A673 (cell line): Measurements from ENCODE around the gene APOA1. TPM values are rescaled to one million over a fixed set of nuclear protein-coding genes. Genes with fewer than 3 reads are reported as not detected.

ENCODE experiments used
- BruUV-seq: library from RNA; stranded (reverse); fragments of 400-500 nt; replicated peaks from 2 replicates; lab custom pipeline; 2021; lab: Mats Ljungman, UMichigan
- CTCF ChIA-PET: fragments of 300-600 bp; sonication (Branson Sonifier 250); formaldehyde crosslinking; loops from one replicate; lab custom pipeline; 2022; ENCODE audit warnings: antibody characterized with exemption; lab: Charles Lee
- POLR2A ChIA-PET: fragments of 300-600 bp; sonication (Branson Sonifier 250); formaldehyde crosslinking; loops from one replicate; lab custom pipeline; 2022; ENCODE audit warnings: antibody characterized with exemption; ENCODE audit not compliant: low non-redundant PET; lab: Charles Lee
- DNase-seq: peaks from one replicate; pipeline ENCODE4 v3.0.0-alpha.2; 2015; ENCODE audit warnings: low spot score
- H3K27ac ChIP-seq: fragments of 200-600 bp; sonication (generic); 2 replicates; pipeline ENCODE4 v1.5.1; 2016; ENCODE audit warnings: mixed run types, low read depth, mild to moderate bottlenecking, mixed read lengths, antibody characterized with exemption, low read length; ENCODE audit not compliant: poor library complexity, severe bottlenecking
- H3K27me3 ChIP-seq: fragments of 200-600 bp; sonication (generic); replicated peaks from 2 replicates; pipeline ENCODE4 v1.6.1; 2017; ENCODE audit warnings: mixed run types, low read depth, mild to moderate bottlenecking, mixed read lengths, antibody characterized with exemption, low read length; ENCODE audit not compliant: insufficient read depth, poor library complexity
- H3K36me3 ChIP-seq: fragments of 200-600 bp; sonication (generic); 2 replicates; pipeline ENCODE4 v1.6.1; 2016; ENCODE audit warnings: mixed run types, mild to moderate bottlenecking, mixed read lengths, antibody characterized with exemption, low read length; ENCODE audit not compliant: insufficient read depth, poor library complexity, severe bottlenecking
- H3K4me1 ChIP-seq: fragments of 200-600 bp; sonication (generic); 2 replicates; pipeline ENCODE4 v1.6.1; 2017; ENCODE audit warnings: mixed run types, mild to moderate bottlenecking, mixed read lengths, antibody characterized with exemption, low read length; ENCODE audit not compliant: insufficient read depth, poor library complexity, severe bottlenecking
- H3K4me3 ChIP-seq: fragments of 200-600 bp; sonication (generic); 2 replicates; pipeline ENCODE4 v1.5.1; 2016; ENCODE audit warnings: low read depth, mixed run types, mild to moderate bottlenecking, mixed read lengths, low read length; ENCODE audit not compliant: poor library complexity, severe bottlenecking
- H3K9me3 ChIP-seq: fragments of 200-600 bp; sonication (generic); 2 replicates; pipeline ENCODE4 v1.6.1; 2016; ENCODE audit warnings: mixed run types, low read depth, mild to moderate bottlenecking, mixed read lengths, antibody characterized with exemption, low read length; ENCODE audit not compliant: poor library complexity, severe bottlenecking
- CTCF ChIP-seq: fragments of 300-800, 200-600 bp; sonication (generic); conservative IDR thresholded peaks from 2 replicates; pipeline ENCODE4 v1.5.1; 2017; ENCODE audit warnings: low read depth, mild to moderate bottlenecking, antibody characterized with exemption, low read length, moderate library complexity, mixed read lengths
- EZH2 ChIP-seq: fragments of 200-600 bp; sonication (generic); IDR thresholded peaks from 2 replicates; pipeline ENCODE4 v1.6.1; 2017; ENCODE audit warnings: borderline replicate concordance, low read depth, mild to moderate bottlenecking, mixed read lengths, antibody characterized with exemption, low read length; ENCODE audit not compliant: poor library complexity, severe bottlenecking
- intact Hi-C: fragments of 100-400 bp; cut with micrococcal nuclease; formaldehyde crosslinking; loops from one replicate; pipeline ENCODE4 v1.10.0; 2022; ENCODE audit not compliant: unreplicated experiment
- total RNA-seq: library from RNA; stranded (reverse); gene quantifications from 2 replicates; pipeline ENCODE4 v1.2.3, GENCODE V29; 2021

Gene APOA1
- total RNA-seq, 1 experiment from 2014 or later, result 0.43 TPM

- intact Hi-C loops, result no loop called here
- Histone ChIP-seq H3K27me3 (no peaks in the 10 kb centered on the region), H3K4me3 (no peak overlapping the region), H3K27ac (no peak overlapping the region), H3K9me3 (no peaks in the 10 kb centered on the region), H3K4me1 (no peaks in the 10 kb centered on the region), H3K36me3 (peaks cover 49% of the 10 kb centered on the region)
- no TSS peak for BruUV-seq
- CTCF ChIA-PET, result no interaction called here
- no peak for DNase-seq
- TF ChIP-seq EZH2, result no peak
- POLR2A ChIA-PET, result no interaction called here
These were observed 6.2 kb upstream of the APOA1 start for GRCh38 chr11:116843661-116844060.

GRCh38 chr11:116842909-116843308 is 5.5 kb upstream of the APOA1 start:
- CTCF ChIA-PET, result no interaction called here
- Histone ChIP-seq H3K9me3 (no peaks in the 10 kb centered on the region), H3K4me3 (no peak overlapping the region), H3K27me3 (no peaks in the 10 kb centered on the region), H3K4me1 (no peaks in the 10 kb centered on the region), H3K36me3 (peaks cover 44% of the 10 kb centered on the region), H3K27ac (no peak overlapping the region)
- POLR2A ChIA-PET, result no interaction called here
- no peak for DNase-seq
- intact Hi-C loops, result no loop called here
- no TSS peak for BruUV-seq
- no peak for TF ChIP-seq CTCF
- TF ChIP-seq EZH2, result no peak

- no TSS peak for BruUV-seq
- ChIA-PET CTCF (interaction anchor here (0.7 kb wide), 1 partner anchor 13 kb away, joined by 6 read pairs; no protein-coding TSS in a partner anchor), POLR2A (no interaction called here)
These were observed 4.7 kb upstream of the APOA1 start for GRCh38 chr11:116842117-116842516.

More at GRCh38 chr11:116842117-116842516, 4.7 kb upstream of the APOA1 start:
- H3K4me1 ChIP-seq, result no peaks in the 10 kb centered on the region
- H3K9me3 ChIP-seq, result no peaks in the 10 kb centered on the region
- TF ChIP-seq CTCF (no peak), EZH2 (no peak)
- no peak overlapping the region for H3K4me3 ChIP-seq
- H3K27ac ChIP-seq, result no peak overlapping the region
- DNase-seq, result no peak
- intact Hi-C loops, result no loop called here
- H3K27me3 ChIP-seq, result no peaks in the 10 kb centered on the region
- H3K36me3 ChIP-seq, result peaks cover 36% of the 10 kb centered on the region
